NK-92 treated with Interleukin-12 subunit alpha and Interleukin-12 subunit beta, amount 100 ng/mL, for 24 hours (cell line): ENCODE measurements around the gene TDRD10.
A peak's percentile ranks its signal among the peaks of the same experiment; 100 is the strongest.
"Not testable (repeated sequence)": the region's sequence is repeated elsewhere in the genome, so short reads cannot be mapped to it uniquely, and the experiment has no call there.

Source experiments
- DNase-seq: peaks from one replicate; lab custom pipeline; 2025; lab: John Stamatoyannopoulos, UW

TDRD10 gene

GRCh38 chr1:154479764-154480421 is 22.1 kb upstream of the TDRD10 start:
- peak; percentile 11 for DNase-seq

DNA sequence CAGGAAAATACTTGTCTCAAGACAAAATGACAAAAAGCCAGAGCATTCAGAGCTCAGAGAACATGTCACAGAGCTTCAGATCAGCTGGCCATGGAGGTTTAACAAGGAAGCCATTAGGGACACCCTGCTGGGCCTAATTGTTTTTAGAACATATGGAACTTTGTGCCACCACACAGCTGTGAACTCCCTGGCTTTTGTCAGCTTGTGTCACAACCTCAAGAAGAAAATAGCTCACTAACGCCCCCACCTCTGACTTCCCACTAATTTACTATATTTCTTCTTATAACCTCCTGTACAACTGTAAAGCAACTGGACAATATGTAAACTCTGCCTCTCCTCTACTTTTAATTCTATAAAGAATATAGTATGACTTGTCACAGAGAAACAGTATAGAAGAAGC is 21.0 kb upstream of the TDRD10 start:
- DNase-seq: no peak

- no peak for DNase-seq
These were observed 17.8 kb upstream of the TDRD10 start for GRCh38 chr1:154483941-154484803.

GRCh38 chr1:154485106-154485505 is 16.9 kb upstream of the TDRD10 start:
- DNase-seq: no peak

DNA sequence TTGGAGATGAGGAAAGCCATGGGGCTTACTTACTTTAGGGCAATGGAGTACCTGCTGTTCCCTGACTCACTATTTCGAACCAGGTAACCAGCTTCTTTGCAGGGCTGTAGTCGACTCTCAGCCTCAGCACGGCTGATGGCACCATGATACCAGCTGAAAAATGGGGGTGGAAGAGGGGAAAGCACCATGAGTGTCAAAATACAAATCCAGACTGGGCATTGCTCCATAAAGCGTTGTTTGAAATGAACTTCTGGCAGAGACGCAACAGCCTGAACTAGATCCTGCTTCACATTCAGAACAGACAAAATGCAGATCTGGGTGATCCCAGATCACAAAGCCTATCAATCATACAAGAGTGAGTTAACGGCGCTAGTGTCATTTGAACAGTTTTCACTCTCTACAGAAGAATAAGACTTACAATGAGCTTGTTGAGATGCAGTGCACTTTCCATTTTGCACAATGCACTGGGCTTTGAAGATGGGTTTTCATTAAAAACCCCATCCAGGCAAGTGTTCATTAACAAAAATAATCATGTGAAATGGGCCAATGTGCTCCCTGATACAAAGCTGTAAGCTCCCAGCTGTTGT is 16.0 kb upstream of the TDRD10 start:
- no peak for DNase-seq

DNA sequence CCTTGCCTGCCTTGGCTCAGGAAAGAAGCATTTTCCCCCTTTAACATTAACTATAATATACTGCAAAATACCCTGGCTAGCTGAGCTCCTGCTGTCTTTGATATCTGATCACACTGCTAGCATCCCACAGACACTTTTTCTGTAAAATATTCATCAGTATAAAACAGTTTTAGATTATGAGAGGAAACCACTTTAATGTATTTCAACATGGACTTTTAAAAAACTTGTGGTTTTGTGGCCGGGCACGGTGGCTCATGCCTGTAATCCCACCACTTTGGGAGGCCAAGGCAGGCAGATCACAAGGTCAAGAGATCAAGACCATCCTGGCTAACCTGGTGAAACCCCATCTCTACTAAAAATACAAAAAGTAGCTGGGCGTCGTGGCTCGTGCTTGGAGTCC is 15.3 kb upstream of the TDRD10 start:
- not testable (repeated sequence) for DNase-seq

DNA sequence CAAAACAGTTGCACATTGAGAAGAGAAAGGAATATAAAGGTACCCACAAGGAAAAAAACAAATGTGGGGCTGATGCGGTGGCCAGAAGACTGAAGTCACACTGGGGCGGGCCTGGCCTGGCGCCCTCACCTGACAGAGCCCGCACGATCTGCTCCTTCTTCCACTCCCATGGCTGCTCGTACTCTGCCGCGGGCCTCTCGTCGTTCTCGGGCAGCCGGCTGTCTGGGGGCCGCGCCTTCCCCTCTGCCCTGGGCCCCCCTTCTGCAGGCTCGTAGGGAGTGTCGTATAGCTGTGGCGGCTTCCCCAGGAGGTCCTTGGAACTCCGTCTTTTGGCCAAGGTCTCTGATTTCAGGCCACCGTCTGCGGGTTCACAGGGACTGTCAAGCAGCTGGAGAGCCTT is 13.1 kb upstream of the TDRD10 start:
- DNase-seq: no peak

DNA sequence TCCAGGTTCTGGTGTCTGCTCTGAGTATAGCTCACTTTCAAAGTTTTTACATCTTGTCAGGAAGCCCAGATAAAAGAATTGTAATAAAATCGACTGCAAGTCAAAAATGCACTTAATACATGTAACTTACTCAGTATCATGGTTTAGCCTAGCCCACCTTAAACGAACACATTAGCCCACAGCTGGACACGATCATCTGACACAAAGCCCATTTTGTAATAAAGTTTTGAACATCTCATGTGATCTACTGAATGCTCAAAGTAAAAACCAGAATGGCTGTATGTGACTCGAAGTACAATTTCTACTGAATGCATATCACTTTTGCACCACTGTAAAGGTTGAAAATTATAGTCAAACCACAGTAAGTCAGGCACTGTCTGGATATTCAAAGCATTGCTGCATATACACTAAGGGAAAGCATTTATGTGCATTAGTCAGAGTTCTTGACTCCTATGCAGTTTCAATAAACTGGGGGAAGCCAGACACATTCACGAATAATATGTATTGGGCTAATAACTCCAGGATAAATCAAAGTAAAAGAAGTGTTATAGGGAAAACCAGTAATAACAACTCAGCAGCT is 12.2 kb upstream of the TDRD10 start:
- DNase-seq: no peak

- no peak for DNase-seq
These were observed 11.7 kb upstream of the TDRD10 start for GRCh38 chr1:154490317-154490716.

DNA sequence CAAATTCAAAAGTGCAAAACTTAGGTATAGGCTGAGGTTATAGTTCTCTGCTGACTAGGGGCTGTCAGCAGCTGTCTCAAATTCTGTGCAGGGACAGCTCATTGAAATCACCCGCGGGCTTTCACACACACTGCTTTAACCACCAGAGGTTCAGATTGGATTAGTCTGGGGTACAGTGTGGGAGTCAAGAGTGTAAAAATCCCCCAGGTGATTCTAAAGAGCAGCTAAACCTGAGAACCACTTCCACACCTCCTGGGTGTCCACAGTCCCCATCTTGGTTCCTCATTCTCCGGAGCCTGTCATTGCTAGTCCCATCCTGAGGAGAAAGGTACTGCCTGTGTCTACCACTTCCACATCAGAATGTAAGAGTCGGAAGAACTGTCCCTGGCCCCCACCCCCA is 9.9 kb upstream of the TDRD10 start:
- DNase-seq: no peak

DNA sequence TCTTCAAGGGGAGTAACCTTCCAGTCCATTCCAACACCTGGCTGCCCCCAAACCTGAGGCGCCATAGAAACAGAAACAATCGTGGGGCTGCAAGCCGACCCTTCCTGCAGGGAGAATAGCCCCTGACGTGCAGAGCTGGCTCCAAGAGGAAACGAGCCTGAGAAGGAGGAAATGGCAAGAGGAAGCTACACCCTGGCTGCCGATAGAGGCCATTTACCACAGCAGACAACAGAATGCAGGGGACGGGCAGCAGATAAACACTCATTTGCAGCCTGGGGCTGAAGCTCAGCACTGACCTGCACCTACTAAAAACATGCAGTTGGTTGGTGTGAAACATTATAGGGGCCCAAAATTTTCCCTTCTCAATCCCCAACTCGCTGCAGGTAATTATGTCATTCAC is 8.7 kb upstream of the TDRD10 start:
- DNase-seq: no peak

- DNase-seq: no peak
These were observed 6.3 kb upstream of the TDRD10 start for GRCh38 chr1:154495496-154496273.

- DNase-seq: no peak
These were observed 5.6 kb upstream of the TDRD10 start for GRCh38 chr1:154496383-154496782.

DNA sequence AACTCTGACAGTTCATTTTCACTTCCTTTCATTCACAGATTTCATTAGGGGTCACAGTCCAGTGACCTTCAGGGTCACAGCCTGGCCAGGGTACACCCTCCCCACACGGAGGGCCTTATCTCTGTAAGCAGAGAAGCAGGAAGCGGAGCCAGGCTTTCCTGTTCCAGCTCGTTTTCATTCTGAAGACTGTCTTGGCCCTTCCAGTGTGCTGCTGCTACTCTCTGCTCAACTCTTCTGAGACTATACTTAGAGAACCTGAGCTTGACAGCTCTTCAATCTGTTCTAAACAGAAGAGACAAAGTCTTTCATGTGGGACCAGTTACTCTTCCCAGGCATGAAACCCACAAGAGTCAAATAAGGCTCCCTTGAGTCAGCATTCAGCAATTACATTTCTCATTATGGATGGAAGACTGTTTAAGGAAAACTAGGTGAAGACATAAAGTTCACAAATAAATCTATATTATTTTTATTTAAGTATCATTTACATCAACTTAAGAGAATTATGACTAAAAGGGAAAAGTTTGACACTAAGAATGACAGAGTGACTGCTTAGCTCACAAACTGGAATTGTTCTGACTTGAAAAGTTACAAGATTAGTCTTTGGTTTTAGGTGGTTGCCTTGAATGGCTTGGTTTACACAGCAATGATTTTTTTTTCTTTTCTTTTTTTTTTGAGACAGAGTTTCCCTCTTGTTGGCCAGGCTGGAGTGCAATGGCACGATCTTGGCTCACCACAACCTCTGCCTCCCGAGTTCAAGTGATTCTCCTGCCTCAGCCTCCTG is 4.8 kb upstream of the TDRD10 start:
- no peak for DNase-seq

GRCh38 chr1:154499446-154499845 is 2.6 kb upstream of the TDRD10 start:
- no peak for DNase-seq

DNA sequence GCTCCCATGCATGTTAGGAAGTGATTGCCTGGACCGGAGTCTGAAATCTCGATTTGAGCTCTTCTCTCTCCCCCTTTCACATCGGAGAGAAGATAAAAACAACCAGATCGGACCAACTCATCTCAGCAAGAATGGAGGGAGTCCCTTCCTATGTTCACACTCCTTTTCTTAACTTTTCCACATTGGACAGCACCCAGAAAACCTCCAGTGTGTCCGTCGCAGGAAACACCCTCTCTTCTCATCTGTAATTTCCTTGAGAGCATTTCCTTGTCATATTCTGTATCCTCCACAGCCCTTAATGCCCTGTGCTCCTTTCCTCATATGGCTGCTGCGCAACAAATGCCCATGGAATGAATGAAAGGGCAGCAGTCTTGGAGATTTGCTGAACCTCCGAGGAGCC is 1.5 kb upstream of the TDRD10 start:
- DNase-seq: no peak

GRCh38 chr1:154501423-154502065 is 475 bp upstream of the TDRD10 start:
- no peak for DNase-seq

DNA sequence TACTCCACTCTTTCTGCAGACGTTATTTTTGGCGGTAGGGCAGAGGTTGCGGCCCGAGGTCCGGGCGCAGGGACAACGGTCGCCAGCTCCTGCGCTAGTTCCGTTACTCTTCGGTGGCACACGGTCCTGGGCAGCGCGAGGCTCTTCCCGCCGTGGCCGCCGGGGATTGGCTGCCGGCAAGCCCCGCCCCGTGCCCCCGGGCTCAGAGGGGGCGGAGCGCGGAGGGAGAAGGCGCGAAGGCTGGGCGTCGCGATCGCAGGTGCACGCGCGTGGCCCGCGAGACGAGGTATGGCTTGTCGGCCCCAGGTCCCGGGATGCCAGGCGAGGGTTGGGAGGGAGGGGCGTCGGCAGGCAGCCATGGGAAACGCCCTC is 711 bp downstream of the TDRD10 start:
- DNase-seq: no peak

DNA sequence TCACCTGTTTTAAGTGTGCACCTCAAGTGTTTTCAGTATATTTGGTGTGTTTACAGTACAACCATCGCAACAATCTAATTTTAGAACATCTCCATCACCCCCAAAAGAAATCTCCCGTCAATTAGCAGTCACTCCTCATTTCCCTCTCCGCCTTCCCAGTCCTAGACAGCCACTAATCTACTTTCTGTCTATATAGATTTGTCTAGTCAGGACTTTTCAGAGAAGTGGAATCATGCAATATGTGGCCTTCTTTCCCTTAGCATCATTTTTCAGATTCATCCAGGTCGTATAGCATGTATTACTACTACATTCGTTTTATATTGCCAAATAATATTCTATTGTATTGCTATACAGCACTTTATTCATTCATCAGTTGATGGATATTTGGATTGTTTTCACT is 1.9 kb downstream of the TDRD10 start:
- no peak for DNase-seq

DNA sequence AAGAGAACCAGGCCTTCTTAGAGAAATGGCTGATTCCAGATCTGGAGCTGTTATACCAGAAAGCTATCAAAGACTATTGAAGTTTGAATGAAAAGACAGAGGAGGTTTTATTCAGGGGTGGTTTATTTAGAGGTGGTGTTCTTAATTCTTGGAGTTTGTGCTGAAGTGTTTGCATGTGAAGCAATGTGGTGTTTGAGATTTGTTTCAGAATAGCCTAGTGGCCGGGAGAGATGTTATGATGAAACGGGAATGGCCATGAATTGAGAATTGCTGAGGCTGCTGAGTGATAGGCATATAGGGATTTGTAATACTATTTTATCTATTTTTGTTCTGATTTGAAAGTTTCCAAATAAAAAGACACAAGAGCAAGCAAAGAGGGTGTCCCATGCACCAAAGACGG is 10.7 kb downstream of the TDRD10 start:
- no peak for DNase-seq

- no peak for DNase-seq
These were observed 12.1 kb downstream of the TDRD10 start for GRCh38 chr1:154514066-154514553.
